Gastroesophageal sphincter (tissue), 3 donors: ENCODE measurements around the gene SKA2.

Source experiments
- CTCF ChIP-seq, 4 experiments: fragments of 200-600 bp in 2 of 4; fragments of 450-650 bp in 2 of 4; sonication (generic) in 1 of 4; IDR thresholded peaks; one replicate each; pipeline ENCODE4 v1.5.1; 2017 to 2019; ENCODE audit warnings: antibody characterized with exemption in 4 of 4, mild to moderate bottlenecking in 2 of 4, moderate library complexity in 2 of 4
- POLR2AphosphoS5 ChIP-seq: sonication (generic); formaldehyde crosslinking; IDR thresholded peaks from one replicate; pipeline ENCODE4 v1.6.1; 2017; ENCODE audit warnings: antibody characterized with exemption

- no peak for TF ChIP-seq POLR2AphosphoS5
- TF ChIP-seq CTCF (IDR thresholded peaks at IDR 0.05) = no peak
These were observed 5.0 kb downstream of the SKA2 start for GRCh38 chr17:59149841-59150511.
